Adrenal gland (tissue), 5 donors: Measurements from ENCODE around the gene PCDHAC2.

Source experiments
- CTCF ChIP-seq, 6 experiments: fragments of 450-650 bp in 4 of 6; fragments of 200-600 bp in 2 of 6; sonication (generic) in 1 of 6; IDR thresholded peaks; 1 replicate in 5 of 6; 2 replicates in 1 of 6; pipeline versions ENCODE4 v1.5.1 to v1.8.0; 2016 to 2021; ENCODE audit warnings: antibody characterized with exemption in 6 of 6, mild to moderate bottlenecking in 2 of 6, moderate library complexity in 1 of 6
- POLR2A ChIP-seq, 2 donors: fragments of 450-650 bp; IDR thresholded peaks; one replicate each; pipeline ENCODE4 v1.6.1; 2017; ENCODE audit warnings: antibody characterized with exemption in 2 of 2, mild to moderate bottlenecking in 2 of 2, moderate library complexity in 1 of 2
- donor health status: DM: no; HTN: no; CAD: no.

GRCh38 chr5:140998921-140999410, 32.7 kb downstream of the PCDHAC2 start:
- TF ChIP-seq CTCF (IDR thresholded peaks at IDR 0.05) = no peak
- no peak for TF ChIP-seq POLR2A (IDR thresholded peaks at IDR 0.05)
